Kidney (tissue), 14 donors: ENCODE results near the gene ATP8A2. TPM values are rescaled to one million over a fixed set of nuclear protein-coding genes. Genes with fewer than 3 reads are reported as not detected.

Experiments used
- DNase-seq, 5 donors: peaks; one replicate each; pipeline ENCODE4 v3.0.0-alpha.2; 2013 to 2020
- FAIRE-seq: peaks from 2 replicates; lab custom pipeline; 2012; peaks lifted over from hg19 to GRCh38; lab: Jason Lieb, UNC
- H3K27ac ChIP-seq, 2 donors: one replicate each; pipeline ENCODE4 v1.7.0; 2013; ENCODE audit warnings: low read depth in 2 of 2, low read length in 2 of 2, inconsistent platforms in 1 of 2
- H3K27me3 ChIP-seq: one replicate; pipeline ENCODE4 v1.7.1; 2013; ENCODE audit warnings: low read length, inconsistent platforms; ENCODE audit not compliant: control insufficient read depth, insufficient read depth
- H3K36me3 ChIP-seq, 3 donors: one replicate each; pipeline versions ENCODE4 v1.7.0 to v1.7.1; 2013; ENCODE audit warnings: low read length in 3 of 3, control low read depth in 1 of 3, inconsistent platforms in 1 of 3; ENCODE audit not compliant: insufficient read depth in 3 of 3, control insufficient read depth in 2 of 3
- H3K4me1 ChIP-seq, 3 donors: one replicate each; pipeline versions ENCODE4 v1.7.0 to v1.7.1; 2013; ENCODE audit warnings: low read length in 3 of 3, inconsistent platforms in 1 of 3, low read depth in 1 of 3; ENCODE audit not compliant: control insufficient read depth in 2 of 3, insufficient read depth in 2 of 3
- H3K4me3 ChIP-seq, 3 donors: one replicate each; pipeline versions ENCODE4 v1.7.0 to v1.8.1; 2013; ENCODE audit warnings: low read length in 3 of 3, control low read depth in 1 of 3, inconsistent platforms in 1 of 3
- H3K9ac ChIP-seq, 3 donors: one replicate each; pipeline versions ENCODE4 v1.7.0 to v1.7.1; 2013; ENCODE audit warnings: low read length in 3 of 3, control low read depth in 1 of 3, inconsistent platforms in 1 of 3
- H3K9me3 ChIP-seq, 3 donors: one replicate each; pipeline versions ENCODE4 v1.7.0 to v1.7.1; 2013; ENCODE audit warnings: low read length in 3 of 3, control low read depth in 1 of 3, inconsistent platforms in 1 of 3; ENCODE audit not compliant: control insufficient read depth in 2 of 3, insufficient read depth in 1 of 3
- intact Hi-C: fragments of 100-400 bp; cut with DNase I; formaldehyde crosslinking; loops from one replicate; pipeline ENCODE4 v1.11.1; 2022
- polyA plus RNA-seq: library from polyadenylated mRNA; stranded (reverse); fragments of 350-450 nt; fragmentation: Illumina TruSeq; extraction: RNeasy Lipid Tissue Mini Kit (QIAGEN cat#74804); gene quantifications from one replicate; pipeline ENCODE4 v1.2.3, GENCODE V29; 2014; ENCODE audit warnings: low read depth, low replicate concordance; ENCODE audit not compliant: insufficient read depth
- total RNA-seq: library from RNA; stranded (reverse); fragmentation: NEBNext Ultra II Directional; extraction: Animal tissue kit (Norgen Biotek cat#: 25700); gene quantifications from one replicate; pipeline ENCODE4 v1.2.1, GENCODE V29; 2021
- TF ChIP-seq, protein P1 (sequence below): IDR thresholded peaks from 3 replicates; pipeline ENCODE4 v1.5.1; 2012; ENCODE audit warnings: mild to moderate bottlenecking, moderate library complexity, borderline replicate concordance; ENCODE audit not compliant: insufficient read depth; ENCODE audit errors: extremely low read depth
- donor health status: control.
- donor health status: control.
- donor health status: control.
- donor health status: control.
- donor health status: control.
- donor health status: DM: yes; HTN: yes; CAD: no.
- donor health status: Normal renal cell carcinoma (clear cell type).

Gene ATP8A2
- total and polyA plus RNA-seq, 2 donors from 2014 or later = 0.50 to 0.73 TPM

GRCh38 chr13:25922376-25922775 is 550.6 kb downstream of the ATP8A2 start:
- Histone ChIP-seq H3K36me3 (no peaks in the 10 kb centered on the region), H3K9ac (no peak overlapping the region), H3K27ac (no peak overlapping the region), H3K27me3 (no peaks in the 10 kb centered on the region), H3K9me3 (no peaks in the 10 kb centered on the region), H3K4me3 (no peak overlapping the region), H3K4me1 (no peaks in the 10 kb centered on the region)
- peak in 2 of 5 donors; percentile 47 to 57 for DNase-seq
- no peak for FAIRE-seq
- intact Hi-C loops = no loop called here
- TF ChIP-seq, protein P1, sequence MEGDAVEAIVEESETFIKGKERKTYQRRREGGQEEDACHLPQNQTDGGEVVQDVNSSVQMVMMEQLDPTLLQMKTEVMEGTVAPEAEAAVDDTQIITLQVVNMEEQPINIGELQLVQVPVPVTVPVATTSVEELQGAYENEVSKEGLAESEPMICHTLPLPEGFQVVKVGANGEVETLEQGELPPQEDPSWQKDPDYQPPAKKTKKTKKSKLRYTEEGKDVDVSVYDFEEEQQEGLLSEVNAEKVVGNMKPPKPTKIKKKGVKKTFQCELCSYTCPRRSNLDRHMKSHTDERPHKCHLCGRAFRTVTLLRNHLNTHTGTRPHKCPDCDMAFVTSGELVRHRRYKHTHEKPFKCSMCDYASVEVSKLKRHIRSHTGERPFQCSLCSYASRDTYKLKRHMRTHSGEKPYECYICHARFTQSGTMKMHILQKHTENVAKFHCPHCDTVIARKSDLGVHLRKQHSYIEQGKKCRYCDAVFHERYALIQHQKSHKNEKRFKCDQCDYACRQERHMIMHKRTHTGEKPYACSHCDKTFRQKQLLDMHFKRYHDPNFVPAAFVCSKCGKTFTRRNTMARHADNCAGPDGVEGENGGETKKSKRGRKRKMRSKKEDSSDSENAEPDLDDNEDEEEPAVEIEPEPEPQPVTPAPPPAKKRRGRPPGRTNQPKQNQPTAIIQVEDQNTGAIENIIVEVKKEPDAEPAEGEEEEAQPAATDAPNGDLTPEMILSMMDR = no peak

- H3K27ac ChIP-seq = no peak overlapping the region
- no peak overlapping the region for H3K9ac ChIP-seq
- DNase-seq (no peak), FAIRE-seq (no peak)
- H3K4me1 ChIP-seq = no peaks in the 10 kb centered on the region
- no peaks in the 10 kb centered on the region for H3K36me3 ChIP-seq
- TF ChIP-seq, protein P1 = no peak
- H3K9me3 ChIP-seq = no peaks in the 10 kb centered on the region
- H3K27me3 ChIP-seq = no peaks in the 10 kb centered on the region
- no peak overlapping the region for H3K4me3 ChIP-seq
- intact Hi-C loops = no loop called here
These were observed 551.7 kb downstream of the ATP8A2 start for GRCh38 chr13:25923217-25924085.

- TF ChIP-seq, protein P1 = no peak
- Histone ChIP-seq H3K4me3 (no peak overlapping the region), H3K4me1 (no peaks in the 10 kb centered on the region), H3K27ac (no peak overlapping the region), H3K27me3 (no peaks in the 10 kb centered on the region), H3K36me3 (no peaks in the 10 kb centered on the region), H3K9ac (no peak overlapping the region), H3K9me3 (no peaks in the 10 kb centered on the region)
- DNase-seq (no peak), FAIRE-seq (no peak)
- intact Hi-C loops = no loop called here
These were observed 555.6 kb downstream of the ATP8A2 start for GRCh38 chr13:25927363-25927762.
